Testis (tissue), 3 donors: Measurements from ENCODE around the gene CACNA1D. TPM values are rescaled to one million over a fixed set of nuclear protein-coding genes. Genes with fewer than 3 reads are reported as not detected.
A peak's percentile ranks its signal among the peaks of the same experiment; 100 is the strongest.

Experiments used
- DNase-seq: peaks from one replicate; pipeline ENCODE4 v3.0.0-alpha.2; 2019
- H3K27ac ChIP-seq, 2 donors: fragments of 200-600 bp; sonication (generic); one replicate each; pipeline ENCODE4 v1.5.1; 2019
- H3K27me3 ChIP-seq: fragments of 200-600 bp; sonication (generic); one replicate; pipeline ENCODE4 v1.5.1; 2019
- H3K36me3 ChIP-seq: fragments of 200-600 bp; sonication (generic); one replicate; pipeline ENCODE4 v1.5.1; 2017; ENCODE audit warnings: low read depth; ENCODE audit errors: missing control alignments
- H3K4me1 ChIP-seq: fragments of 200-600 bp; sonication (generic); one replicate; pipeline ENCODE4 v1.5.1; 2019
- H3K4me3 ChIP-seq, 2 donors: fragments of 200-600 bp; sonication (generic); one replicate each; pipeline ENCODE4 v1.5.1; 2017 to 2019
- H3K9me3 ChIP-seq: fragments of 200-600 bp; sonication (generic); one replicate; pipeline ENCODE4 v1.5.1; 2017
- POLR2A ChIP-seq: fragments of 450-650 bp; IDR thresholded peaks from one replicate; pipeline ENCODE4 v1.6.1; 2017; ENCODE audit warnings: antibody characterized with exemption, mild to moderate bottlenecking, moderate library complexity
- WGBS, 2 donors: methylation state at CpG; one replicate each; pipeline ENCODE4 v1.1.5; 2018; 5-methylcytosine and 5-hydroxymethylcytosine counted together
- intact Hi-C: fragments of 100-400 bp; cut with DNase I; formaldehyde crosslinking; loops from one replicate; pipeline ENCODE4 v1.15.1; 2023; ENCODE audit warnings: low total_unique reads
- polyA plus RNA-seq: library from polyadenylated mRNA; stranded (reverse); fragments of 350-450 nt; fragmentation: Illumina TruSeq; extraction: RNeasy Lipid Tissue Mini Kit (QIAGEN cat#74804); gene quantifications from one replicate; pipeline ENCODE4 v1.2.3, GENCODE V29; 2014; ENCODE audit warnings: low read depth, low replicate concordance; ENCODE audit not compliant: insufficient read depth
- total RNA-seq, 2 donors: library from RNA; depleted of rRNA; stranded (reverse); fragments of >200 nt; gene quantifications; one replicate each; pipeline ENCODE4 v1.2.3, GENCODE V29; 2016
- TF ChIP-seq, protein P1 (sequence below), 3 experiments: fragments of 450-650 bp in 2 of 3; fragments of 200-600 bp in 1 of 3; sonication (generic) in 1 of 3; IDR thresholded peaks; one replicate each; pipeline ENCODE4 v1.5.1; 2016 to 2019; ENCODE audit warnings: antibody characterized with exemption in 3 of 3, mild to moderate bottlenecking in 2 of 3, moderate library complexity in 1 of 3

CACNA1D gene
- total and polyA plus RNA-seq, 3 donors from 2014 or later, result 8.0 to 39.0 (median 37.6) TPM

GRCh38 chr3:53709860-53710674 is 215.7 kb downstream of the CACNA1D start:
- TF ChIP-seq, protein P1, sequence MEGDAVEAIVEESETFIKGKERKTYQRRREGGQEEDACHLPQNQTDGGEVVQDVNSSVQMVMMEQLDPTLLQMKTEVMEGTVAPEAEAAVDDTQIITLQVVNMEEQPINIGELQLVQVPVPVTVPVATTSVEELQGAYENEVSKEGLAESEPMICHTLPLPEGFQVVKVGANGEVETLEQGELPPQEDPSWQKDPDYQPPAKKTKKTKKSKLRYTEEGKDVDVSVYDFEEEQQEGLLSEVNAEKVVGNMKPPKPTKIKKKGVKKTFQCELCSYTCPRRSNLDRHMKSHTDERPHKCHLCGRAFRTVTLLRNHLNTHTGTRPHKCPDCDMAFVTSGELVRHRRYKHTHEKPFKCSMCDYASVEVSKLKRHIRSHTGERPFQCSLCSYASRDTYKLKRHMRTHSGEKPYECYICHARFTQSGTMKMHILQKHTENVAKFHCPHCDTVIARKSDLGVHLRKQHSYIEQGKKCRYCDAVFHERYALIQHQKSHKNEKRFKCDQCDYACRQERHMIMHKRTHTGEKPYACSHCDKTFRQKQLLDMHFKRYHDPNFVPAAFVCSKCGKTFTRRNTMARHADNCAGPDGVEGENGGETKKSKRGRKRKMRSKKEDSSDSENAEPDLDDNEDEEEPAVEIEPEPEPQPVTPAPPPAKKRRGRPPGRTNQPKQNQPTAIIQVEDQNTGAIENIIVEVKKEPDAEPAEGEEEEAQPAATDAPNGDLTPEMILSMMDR (IDR thresholded peaks at IDR 0.05), result peak; percentile 46 to 76 (median 76)
- TF ChIP-seq POLR2A, result no peak
- no peaks in the 10 kb centered on the region for H3K36me3 ChIP-seq
- no peaks in the 10 kb centered on the region for H3K9me3 ChIP-seq
- intact Hi-C loops, result loop anchor here (10.0 kb wide), 1 partner anchor 325 kb away; no protein-coding TSS in a partner anchor
- H3K27ac ChIP-seq, result no peak overlapping the region
- H3K4me3 ChIP-seq, result no peak overlapping the region
- H3K27me3 ChIP-seq, result no peaks in the 10 kb centered on the region
- 28 to 52% methylated on average over 11 of the region's 11 CpGs for WGBS, 2 donors
- peak; percentile 82 for DNase-seq
- peaks cover 24% of the 10 kb centered on the region for H3K4me1 ChIP-seq

- Histone ChIP-seq H3K27ac (peak overlapping the region in 1 of 2 donors; percentile 41), H3K36me3 (no peaks in the 10 kb centered on the region), H3K27me3 (no peaks in the 10 kb centered on the region), H3K4me3 (no peak overlapping the region), H3K4me1 (peaks cover 30% of the 10 kb centered on the region), H3K9me3 (no peaks in the 10 kb centered on the region)
- peak; percentile 13 for DNase-seq
- intact Hi-C loops, result loop anchor here (10.0 kb wide), 1 partner anchor 327 kb away; no protein-coding TSS in a partner anchor
- TF ChIP-seq, protein P1 (IDR thresholded peaks at IDR 0.05), result no peak
- no peak for TF ChIP-seq POLR2A
- WGBS, 2 donors, result 35 to 59% methylated on average over 6 of the region's 6 CpGs
These were observed 217.0 kb downstream of the CACNA1D start for GRCh38 chr3:53711387-53711786.

DNA sequence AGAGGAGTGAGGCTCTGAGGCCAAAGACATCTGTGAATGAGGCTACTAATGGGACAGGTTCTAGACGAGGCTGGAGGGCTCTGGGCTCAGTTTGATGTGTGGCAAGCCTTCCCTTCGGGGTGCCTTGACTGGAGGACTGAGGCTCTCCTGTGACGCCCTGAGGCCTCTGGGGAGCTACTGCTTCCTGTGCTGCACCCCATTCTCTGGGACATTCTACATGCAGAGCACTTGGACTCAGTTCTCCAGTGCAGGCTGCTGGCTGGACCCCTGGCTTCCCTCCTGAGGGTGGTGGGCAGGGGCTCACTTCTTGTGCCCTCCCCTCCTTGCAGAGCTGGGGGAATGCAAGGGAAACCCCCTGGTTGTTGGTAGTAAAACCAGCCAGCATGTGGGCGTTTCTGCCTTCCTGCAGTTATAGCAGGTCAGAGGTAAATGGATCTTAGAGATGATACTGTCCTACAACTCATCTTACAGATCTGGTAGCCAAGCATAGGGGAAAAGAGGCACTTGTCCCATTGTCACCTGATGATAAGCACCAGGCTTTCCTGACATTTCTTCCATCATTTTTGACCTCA is 218.5 kb downstream of the CACNA1D start:
- intact Hi-C loops, result loop anchor here (10.0 kb wide), 1 partner anchor 328 kb away; no protein-coding TSS in a partner anchor
- no peak overlapping the region for H3K4me3 ChIP-seq
- H3K9me3 ChIP-seq, result no peaks in the 10 kb centered on the region
- no peak for TF ChIP-seq POLR2A
- TF ChIP-seq, protein P1 (IDR thresholded peaks at IDR 0.05), result no peak
- 73 to 78% methylated on average over 4 of the region's 4 CpGs for WGBS, 2 donors
- H3K36me3 ChIP-seq, result no peaks in the 10 kb centered on the region
- DNase-seq, result no peak
- no peaks in the 10 kb centered on the region for H3K27me3 ChIP-seq
- H3K27ac ChIP-seq, result no peak overlapping the region
- H3K4me1 ChIP-seq, result peaks cover 30% of the 10 kb centered on the region

GRCh38 chr3:53713626-53714025 is 219.2 kb downstream of the CACNA1D start:
- no peaks in the 10 kb centered on the region for H3K27me3 ChIP-seq
- no peak for DNase-seq
- H3K9me3 ChIP-seq, result no peaks in the 10 kb centered on the region
- no peak for TF ChIP-seq POLR2A
- TF ChIP-seq, protein P1 (IDR thresholded peaks at IDR 0.05), result no peak
- no peak overlapping the region for H3K4me3 ChIP-seq
- intact Hi-C loops, result loop anchor here (10.0 kb wide), 1 partner anchor 329 kb away; no protein-coding TSS in a partner anchor
- 73 to 79% methylated on average over 2 of the region's 2 CpGs for WGBS, 2 donors
- H3K36me3 ChIP-seq, result no peaks in the 10 kb centered on the region
- no peak overlapping the region for H3K27ac ChIP-seq
- H3K4me1 ChIP-seq, result peaks cover 30% of the 10 kb centered on the region
